Suprapubic skin (tissue), 4 donors: ENCODE measurements around the gene CCNI. TPM values are rescaled to one million over a fixed set of nuclear protein-coding genes. Genes with fewer than 3 reads are reported as not detected.

Source experiments
- DNase-seq, 2 donors: peaks; one replicate each; pipeline ENCODE4 v3.0.0-alpha.2; 2019; ENCODE audit warnings: low spot score in 2 of 2
- H3K27ac ChIP-seq: fragments of 200-600 bp; sonication (generic); one replicate; pipeline ENCODE4 v1.5.1; 2019
- H3K27me3 ChIP-seq: fragments of 200-600 bp; sonication (generic); one replicate; pipeline ENCODE4 v1.5.1; 2019
- H3K36me3 ChIP-seq: fragments of 200-600 bp; sonication (generic); one replicate; pipeline ENCODE4 v1.5.1; 2019
- H3K4me1 ChIP-seq: fragments of 200-600 bp; sonication (generic); one replicate; pipeline ENCODE4 v1.5.1; 2019
- H3K4me3 ChIP-seq: fragments of 200-600 bp; sonication (generic); one replicate; pipeline ENCODE4 v1.5.1; 2019; ENCODE audit warnings: mild to moderate bottlenecking
- H3K9me3 ChIP-seq: fragments of 200-600 bp; sonication (generic); one replicate; pipeline ENCODE4 v1.5.1; 2019
- CTCF ChIP-seq, 2 donors: fragments of 200-600 bp in 1 of 2; fragments of 450-650 bp in 1 of 2; sonication (generic) in 1 of 2; IDR thresholded peaks; one replicate each; pipeline ENCODE4 v1.5.1; 2016 to 2019; ENCODE audit warnings: antibody characterized with exemption in 2 of 2, mild to moderate bottlenecking in 1 of 2, moderate library complexity in 1 of 2
- EP300 ChIP-seq: sonication (generic); formaldehyde crosslinking; IDR thresholded peaks from one replicate; pipeline ENCODE4 v1.6.1; 2017; ENCODE audit warnings: antibody characterized with exemption
- POLR2A ChIP-seq, 2 donors: fragments of 450-650 bp; IDR thresholded peaks; one replicate each; pipeline ENCODE4 v1.6.1; 2017; ENCODE audit warnings: antibody characterized with exemption in 2 of 2, mild to moderate bottlenecking in 2 of 2, moderate library complexity in 2 of 2
- POLR2AphosphoS5 ChIP-seq, 3 donors: sonication (generic); formaldehyde crosslinking; IDR thresholded peaks; one replicate each; pipeline ENCODE4 v1.6.1; 2017; ENCODE audit warnings: antibody characterized with exemption in 3 of 3
- WGBS: methylation state at CpG from one replicate; pipeline ENCODE4 v1.1.5; 2018; 5-methylcytosine and 5-hydroxymethylcytosine counted together
- total RNA-seq, 4 donors: library from RNA; depleted of rRNA; stranded (reverse); fragments of >200 nt; gene quantifications; one replicate each; pipeline ENCODE4 v1.1.0, GENCODE V29; 2016

The CCNI gene
- total RNA-seq, 4 donors from 2014 or later = 166 to 256 (median 207) TPM

- TF ChIP-seq POLR2AphosphoS5 (IDR thresholded peaks at IDR 0.05) = no peak
- no peak overlapping the region for H3K4me3 ChIP-seq
- 40% methylated on average over 5 of the region's 5 CpGs for WGBS
- no peaks in the 10 kb centered on the region for H3K4me1 ChIP-seq
- DNase-seq = no peak
- no peaks in the 10 kb centered on the region for H3K9me3 ChIP-seq
- H3K27me3 ChIP-seq = no peaks in the 10 kb centered on the region
- no peak overlapping the region for H3K27ac ChIP-seq
- H3K36me3 ChIP-seq = peaks cover 47% of the 10 kb centered on the region
Measured at GRCh38 chr4:77021614-77022089, 54.1 kb downstream of the CCNI start.

DNA sequence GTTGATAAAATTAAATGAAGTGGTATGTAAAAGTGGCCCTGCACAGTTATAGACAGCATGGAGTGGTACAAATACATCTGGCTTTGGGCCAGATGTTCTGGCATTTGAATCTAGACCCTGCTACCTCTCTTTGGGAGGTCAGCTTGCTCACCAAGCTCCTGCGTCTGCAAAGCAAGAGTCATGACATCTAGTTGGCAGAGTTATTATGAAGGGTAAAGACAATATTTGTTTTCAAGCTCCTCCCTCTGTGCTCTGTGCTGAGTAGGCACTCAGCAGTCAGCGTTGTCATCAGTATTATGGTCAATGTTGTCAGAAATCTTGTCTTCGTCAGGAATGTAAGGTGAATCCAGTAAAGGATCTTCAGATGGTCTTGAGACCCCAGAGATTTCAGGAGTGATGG, 55.8 kb downstream of the CCNI start:
- no peaks in the 10 kb centered on the region for H3K9me3 ChIP-seq
- no peak for DNase-seq
- H3K36me3 ChIP-seq = peaks cover 47% of the 10 kb centered on the region
- H3K27me3 ChIP-seq = no peaks in the 10 kb centered on the region
- H3K4me1 ChIP-seq = no peaks in the 10 kb centered on the region
- no peak overlapping the region for H3K27ac ChIP-seq
- 84% methylated on average over 3 of the region's 3 CpGs for WGBS
- TF ChIP-seq CTCF (IDR thresholded peaks at IDR 0.05) = no peak
- TF ChIP-seq POLR2A (IDR thresholded peaks at IDR 0.05) = no peak
- TF ChIP-seq EP300 = no peak
- TF ChIP-seq POLR2AphosphoS5 (IDR thresholded peaks at IDR 0.05) = no peak
- H3K4me3 ChIP-seq = no peak overlapping the region

DNA sequence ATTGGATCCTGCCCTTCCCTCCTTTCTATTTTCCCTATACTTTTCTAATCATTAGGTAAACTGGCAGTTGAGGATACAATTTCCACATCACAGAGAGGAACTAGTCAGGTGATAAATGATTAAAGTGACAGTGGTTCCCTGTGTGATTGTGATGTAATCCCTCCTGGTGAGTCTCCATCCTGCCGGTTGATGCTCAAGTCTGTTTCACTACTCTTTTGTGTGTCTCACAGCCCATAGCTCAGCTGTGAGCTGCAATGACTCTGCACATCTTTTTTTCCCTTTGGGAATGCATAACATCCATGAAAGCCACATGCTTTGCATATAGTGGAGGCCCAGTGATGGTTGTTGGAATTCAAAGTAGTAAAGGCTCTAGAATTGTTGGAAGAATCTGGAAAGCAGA, 60.4 kb downstream of the CCNI start:
- no peak for DNase-seq
- 73% methylated on average over 1 of the region's 1 CpG for WGBS
- H3K36me3 ChIP-seq = peaks cover 24% of the 10 kb centered on the region
- H3K27me3 ChIP-seq = no peaks in the 10 kb centered on the region
- no peak overlapping the region for H3K27ac ChIP-seq
- TF ChIP-seq CTCF (IDR thresholded peaks at IDR 0.05) (no peak), EP300 (no peak), POLR2A (IDR thresholded peaks at IDR 0.05) (no peak), POLR2AphosphoS5 (IDR thresholded peaks at IDR 0.05) (no peak)
- H3K4me3 ChIP-seq = no peak overlapping the region
- no peaks in the 10 kb centered on the region for H3K9me3 ChIP-seq
- no peaks in the 10 kb centered on the region for H3K4me1 ChIP-seq

DNA sequence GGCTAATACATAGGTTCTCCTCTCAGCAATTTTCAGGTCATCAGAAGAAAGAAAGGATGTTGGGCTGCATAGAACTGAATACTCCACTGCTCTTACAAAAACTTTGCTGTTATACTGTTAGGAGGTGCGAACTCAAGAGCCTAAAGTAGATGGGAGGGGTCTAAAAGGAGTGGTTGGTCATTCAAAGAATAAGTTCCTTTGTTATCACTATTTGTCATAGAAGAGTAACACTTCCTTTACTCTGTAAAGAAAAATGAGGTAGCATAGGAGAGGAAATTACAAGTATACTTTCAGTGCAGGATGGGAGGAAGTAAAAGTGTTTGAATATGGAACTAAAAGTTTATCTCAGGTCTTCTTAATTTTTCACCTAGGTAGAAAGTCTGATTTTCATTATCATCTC, 61.5 kb downstream of the CCNI start:
- Histone ChIP-seq H3K9me3 (no peaks in the 10 kb centered on the region), H3K27ac (no peak overlapping the region), H3K27me3 (no peaks in the 10 kb centered on the region), H3K36me3 (peaks cover 19% of the 10 kb centered on the region), H3K4me1 (peaks cover 3% of the 10 kb centered on the region), H3K4me3 (no peak overlapping the region)
- 82% methylated on average over 1 of the region's 1 CpG for WGBS
- no peak for TF ChIP-seq POLR2A (IDR thresholded peaks at IDR 0.05)
- no peak for TF ChIP-seq CTCF (IDR thresholded peaks at IDR 0.05)
- no peak for TF ChIP-seq POLR2AphosphoS5 (IDR thresholded peaks at IDR 0.05)
- no peak for TF ChIP-seq EP300
- DNase-seq = no peak

DNA sequence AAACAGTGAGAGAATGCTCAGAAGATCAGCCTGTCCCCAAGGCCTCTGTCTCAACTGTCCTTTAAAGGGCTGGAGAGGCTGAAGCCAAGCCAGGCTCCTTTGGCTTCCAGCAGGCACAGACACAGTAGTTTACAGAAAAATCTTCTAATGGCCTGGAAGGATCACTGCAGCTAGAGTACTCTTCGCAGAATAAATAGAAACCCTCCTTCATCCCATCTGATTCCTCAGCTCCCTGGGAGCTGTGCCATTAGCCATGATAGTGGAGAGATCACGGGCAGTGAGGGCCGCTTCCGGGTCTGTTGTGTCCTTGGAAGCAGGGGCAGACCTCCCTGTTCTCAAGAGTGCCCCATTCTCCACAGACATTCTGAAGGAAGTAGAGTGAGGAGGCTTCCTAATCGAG, 63.1 kb downstream of the CCNI start:
- Histone ChIP-seq H3K4me3 (no peak overlapping the region), H3K36me3 (peaks cover 19% of the 10 kb centered on the region), H3K27me3 (no peaks in the 10 kb centered on the region), H3K27ac (no peak overlapping the region), H3K9me3 (no peaks in the 10 kb centered on the region), H3K4me1 (peaks cover 14% of the 10 kb centered on the region)
- TF ChIP-seq POLR2A (IDR thresholded peaks at IDR 0.05) = no peak
- no peak for TF ChIP-seq CTCF (IDR thresholded peaks at IDR 0.05)
- TF ChIP-seq POLR2AphosphoS5 (IDR thresholded peaks at IDR 0.05) = no peak
- TF ChIP-seq EP300 = no peak
- 75% methylated on average over 5 of the region's 5 CpGs for WGBS
- no peak for DNase-seq

DNA sequence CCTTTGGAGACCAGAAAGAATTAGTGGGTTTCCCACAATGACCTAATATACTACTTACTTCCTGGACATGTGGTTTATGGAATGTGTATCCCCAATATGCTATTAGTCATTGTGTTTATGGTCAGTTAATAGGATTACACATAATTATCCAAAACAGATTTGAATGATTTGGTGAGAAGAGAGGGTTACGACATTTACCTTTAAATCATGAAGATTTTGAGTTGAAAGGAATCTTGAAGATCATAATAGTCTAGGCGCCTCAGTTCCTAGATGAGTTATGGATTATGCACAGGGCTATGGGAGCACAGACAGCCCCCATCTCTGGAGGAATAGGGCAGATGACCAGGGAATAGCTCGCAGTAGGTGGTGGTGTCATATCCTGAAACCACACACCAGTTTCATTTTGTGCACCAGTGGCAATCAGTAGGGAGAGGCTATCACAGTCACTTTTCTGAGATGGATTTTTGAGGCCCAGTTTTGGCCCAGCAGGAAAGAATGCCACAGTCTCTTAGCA, 64.9 kb downstream of the CCNI start:
- Histone ChIP-seq H3K36me3 (peaks cover 15% of the 10 kb centered on the region), H3K4me1 (peaks cover 23% of the 10 kb centered on the region), H3K27me3 (no peaks in the 10 kb centered on the region), H3K27ac (no peak overlapping the region), H3K9me3 (no peaks in the 10 kb centered on the region), H3K4me3 (no peak overlapping the region)
- DNase-seq = no peak
- TF ChIP-seq POLR2A (IDR thresholded peaks at IDR 0.05) (no peak), EP300 (no peak), CTCF (IDR thresholded peaks at IDR 0.05) (no peak), POLR2AphosphoS5 (IDR thresholded peaks at IDR 0.05) (no peak)
- WGBS = 99% methylated on average over 3 of the region's 3 CpGs
